GM18526 (cell line): Measurements from ENCODE around the gene C1D.

Experiments
- POLR2A ChIP-seq: IDR thresholded peaks from 3 replicates; pipeline ENCODE4 v1.6.1; 2011; ENCODE audit not compliant: insufficient read length; ENCODE audit errors: extremely low read depth

Gene C1D

DNA sequence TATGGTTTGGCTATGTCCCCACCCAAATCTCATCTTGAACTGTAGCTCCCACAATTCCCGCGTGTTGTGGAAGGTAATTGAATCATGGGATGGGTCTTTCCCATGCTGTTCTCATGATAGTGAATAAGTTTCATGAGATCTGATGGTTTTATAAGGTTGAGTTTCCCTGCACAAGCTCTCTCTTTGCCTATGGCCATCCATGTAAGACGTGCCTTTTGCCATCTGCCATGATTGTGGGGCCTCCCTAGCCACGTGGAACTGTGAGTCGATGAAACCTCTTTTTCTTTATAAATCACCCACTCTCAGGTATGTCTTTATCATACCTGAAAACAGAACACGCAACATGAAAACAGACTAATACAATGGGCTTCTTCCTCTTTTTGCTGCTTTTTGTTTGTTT, 11.2 kb upstream of the C1D start:
- TF ChIP-seq POLR2A: no peak

GRCh38 chr2:68060652-68061051, 2.2 kb downstream of the C1D start:
- no peak for TF ChIP-seq POLR2A

GRCh38 chr2:68059784-68060525, 2.8 kb downstream of the C1D start:
- no peak for TF ChIP-seq POLR2A

GRCh38 chr2:68057658-68058396, 5.0 kb downstream of the C1D start:
- TF ChIP-seq POLR2A: no peak

GRCh38 chr2:68052717-68053422, 9.9 kb downstream of the C1D start:
- TF ChIP-seq POLR2A: no peak

- TF ChIP-seq POLR2A: no peak
These were observed 12.5 kb downstream of the C1D start for GRCh38 chr2:68050353-68050752.

GRCh38 chr2:68046642-68047240, 16.1 kb downstream of the C1D start:
- no peak for TF ChIP-seq POLR2A

DNA sequence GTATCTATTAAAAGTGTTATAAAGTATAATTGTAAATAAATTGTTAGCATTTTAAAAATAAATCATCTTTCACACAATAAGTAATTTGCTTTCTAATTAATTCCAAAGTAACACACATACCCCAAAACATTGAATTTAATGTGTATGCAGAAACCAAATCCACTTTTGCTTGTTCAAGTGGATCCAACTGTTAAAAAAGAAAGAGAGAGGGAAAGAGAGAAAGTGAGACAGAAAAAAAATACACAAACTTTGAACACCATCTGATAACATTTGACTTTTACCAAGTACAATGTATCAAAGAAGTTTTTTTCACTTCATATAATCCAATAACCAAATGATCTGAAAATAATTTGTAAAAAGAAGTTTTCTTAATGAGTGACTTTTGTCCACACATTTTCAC, 16.6 kb downstream of the C1D start:
- no peak for TF ChIP-seq POLR2A

- no peak for TF ChIP-seq POLR2A
These were observed 17.5 kb downstream of the C1D start for GRCh38 chr2:68045342-68045741.

DNA sequence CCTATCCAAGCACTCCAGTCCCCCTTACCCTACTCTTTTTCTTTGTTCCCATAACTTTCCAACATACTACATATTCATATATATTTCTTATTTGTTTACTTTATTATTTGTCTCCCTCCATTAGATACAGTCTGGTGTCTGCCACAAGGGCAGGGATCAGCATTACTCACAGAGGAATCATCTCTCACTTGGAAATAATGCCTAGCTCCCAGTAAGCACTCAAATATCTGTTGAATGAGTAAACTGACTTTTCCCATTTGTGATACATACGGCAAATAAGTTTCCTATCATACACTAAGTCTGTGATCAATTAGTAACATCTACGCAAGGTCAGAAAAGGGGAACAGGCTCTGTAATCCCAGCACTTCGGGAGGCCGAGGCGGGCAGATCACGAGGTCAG, 18.7 kb downstream of the C1D start:
- no peak for TF ChIP-seq POLR2A

GRCh38 chr2:68043695-68044094, 19.1 kb downstream of the C1D start:
- no peak for TF ChIP-seq POLR2A

DNA sequence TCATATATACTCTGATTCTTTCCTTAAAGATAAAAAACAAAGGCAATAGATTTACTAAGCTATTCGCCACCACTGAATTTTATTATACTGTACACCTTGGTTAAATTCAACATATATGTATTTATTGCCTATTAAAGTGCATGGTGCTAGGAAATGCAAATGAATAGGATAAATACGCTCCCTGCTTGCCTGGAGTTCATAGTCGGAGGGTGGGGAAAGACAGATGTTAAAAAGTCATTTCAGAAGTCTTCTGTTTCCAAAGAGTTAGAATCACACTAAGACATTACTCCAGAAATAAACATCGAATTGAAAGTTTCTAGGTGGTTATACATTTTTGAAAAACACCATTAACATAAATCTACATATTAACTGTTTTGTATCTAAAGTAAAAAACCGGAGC, 19.8 kb downstream of the C1D start:
- no peak for TF ChIP-seq POLR2A

- no peak for TF ChIP-seq POLR2A
These were observed 21.0 kb downstream of the C1D start for GRCh38 chr2:68041704-68042245.

DNA sequence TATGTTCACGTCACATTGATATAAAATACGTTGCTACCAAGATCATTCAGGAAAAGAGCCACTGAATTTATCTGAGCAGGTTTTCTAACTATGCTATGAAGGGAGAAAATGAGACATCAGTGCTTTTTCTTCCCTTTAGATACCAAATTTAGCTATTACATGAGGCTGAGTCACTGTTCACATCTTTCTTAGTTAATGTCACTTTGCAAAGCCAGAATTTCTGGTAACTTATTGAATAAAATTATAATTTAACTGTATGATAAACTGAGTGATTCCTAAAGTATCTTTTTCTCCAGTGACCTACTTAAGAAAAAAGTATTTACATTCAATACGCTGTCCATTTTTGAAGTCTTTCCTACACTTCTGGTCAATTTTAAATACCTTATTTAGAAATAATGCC, 22.7 kb downstream of the C1D start:
- no peak for TF ChIP-seq POLR2A

GRCh38 chr2:68039317-68039716, 23.5 kb downstream of the C1D start:
- no peak for TF ChIP-seq POLR2A
